Caco-2 (cell line): ENCODE results near the gene TSPAN9. TPM values are rescaled to one million over a fixed set of nuclear protein-coding genes. Genes with fewer than 3 reads are reported as not detected.

Experiments
- BruUV-seq: library from RNA; stranded (reverse); fragments of 400-500 nt; replicated peaks from 2 replicates; lab custom pipeline; 2021; lab: Mats Ljungman, UMichigan
- CTCF ChIA-PET: fragments of 300-600 bp; sonication (Branson Sonifier 250); formaldehyde crosslinking; loops from one replicate; lab custom pipeline; 2022; ENCODE audit warnings: antibody characterized with exemption; lab: Charles Lee
- POLR2A ChIA-PET: fragments of 300-600 bp; sonication (Branson Sonifier 250); formaldehyde crosslinking; loops from one replicate; lab custom pipeline; 2022; ENCODE audit warnings: antibody characterized with exemption; lab: Charles Lee
- DNase-seq, 2 experiments: peaks; one replicate each; pipeline versions ENCODE4 v3.0.0 to v3.0.0-alpha.2; 2020 to 2022
- H3K27me3 ChIP-seq: replicated peaks from 2 replicates; pipeline ENCODE4 v1.6.0; 2011; ENCODE audit warnings: low read length; ENCODE audit not compliant: control insufficient read depth, insufficient read depth
- H3K36me3 ChIP-seq: 2 replicates; pipeline ENCODE4 v1.5.1; 2011; ENCODE audit warnings: low read length; ENCODE audit not compliant: control insufficient read depth, insufficient read depth
- H3K4me1 ChIP-seq: fragments of 250-450 bp; sonication (Bioruptor Pico); 2 replicates; pipeline ENCODE4 v1.5.1; 2020; ENCODE audit warnings: mild to moderate bottlenecking
- H3K4me3 ChIP-seq: 2 replicates; pipeline ENCODE4 v1.5.1; 2011; ENCODE audit warnings: low read depth, mild to moderate bottlenecking, control low read depth, low read length
- H3K9me3 ChIP-seq: fragments of 250-450 bp; sonication (Bioruptor Pico); 2 replicates; pipeline ENCODE4 v1.5.1; 2020; ENCODE audit warnings: mild to moderate bottlenecking, moderate library complexity
- H3K27ac Mint-ChIP-seq: one replicate; pipeline ENCODE4 v1.8.0; 2022; ENCODE audit warnings: mixed read lengths; ENCODE audit not compliant: unreplicated experiment
- H3K27me3 Mint-ChIP-seq: one replicate; pipeline ENCODE4 v1.8.0; 2022; ENCODE audit warnings: mixed read lengths; ENCODE audit not compliant: insufficient read depth, unreplicated experiment
- H3K36me3 Mint-ChIP-seq: one replicate; pipeline ENCODE4 v1.8.0; 2022; ENCODE audit warnings: mild to moderate bottlenecking, mixed read lengths; ENCODE audit not compliant: insufficient read depth, unreplicated experiment
- H3K4me1 Mint-ChIP-seq: one replicate; pipeline ENCODE4 v1.8.0; 2022; ENCODE audit warnings: low read depth, mixed read lengths; ENCODE audit not compliant: unreplicated experiment
- H3K4me3 Mint-ChIP-seq: one replicate; pipeline ENCODE4 v1.8.0; 2022; ENCODE audit warnings: mild to moderate bottlenecking, moderate library complexity, mixed read lengths; ENCODE audit not compliant: unreplicated experiment
- H3K9me3 Mint-ChIP-seq: one replicate; pipeline ENCODE4 v1.8.0; 2022; ENCODE audit warnings: mixed read lengths; ENCODE audit not compliant: unreplicated experiment
- intact Hi-C: fragments of 100-400 bp; cut with micrococcal nuclease; formaldehyde crosslinking; loops from one replicate; pipeline ENCODE4 v1.10.0; 2022; ENCODE audit not compliant: unreplicated experiment
- total RNA-seq: library from RNA; stranded (reverse); gene quantifications from 2 replicates; pipeline ENCODE4 v1.2.3, GENCODE V29; 2022
- TF ChIP-seq, protein P1 (sequence below), 2 experiments: fragments of 200-600 bp in 1 of 2; IDR thresholded peaks; 1 replicate in 1 of 2; 2 replicates in 1 of 2; pipeline versions ENCODE4 v1.5.1 to v1.8.0; 2011 to 2022; ENCODE audit warnings: antibody characterized with exemption in 1 of 2, control low read depth in 1 of 2, inconsistent platforms in 1 of 2, low read depth in 1 of 2, low read length in 1 of 2, mild to moderate bottlenecking in 1 of 2, moderate library complexity in 1 of 2; ENCODE audit not compliant: insufficient read depth in 1 of 2, severe bottlenecking in 1 of 2, unreplicated experiment in 1 of 2

Gene TSPAN9
- total RNA-seq, 1 experiment from 2014 or later = 49.1 TPM

DNA sequence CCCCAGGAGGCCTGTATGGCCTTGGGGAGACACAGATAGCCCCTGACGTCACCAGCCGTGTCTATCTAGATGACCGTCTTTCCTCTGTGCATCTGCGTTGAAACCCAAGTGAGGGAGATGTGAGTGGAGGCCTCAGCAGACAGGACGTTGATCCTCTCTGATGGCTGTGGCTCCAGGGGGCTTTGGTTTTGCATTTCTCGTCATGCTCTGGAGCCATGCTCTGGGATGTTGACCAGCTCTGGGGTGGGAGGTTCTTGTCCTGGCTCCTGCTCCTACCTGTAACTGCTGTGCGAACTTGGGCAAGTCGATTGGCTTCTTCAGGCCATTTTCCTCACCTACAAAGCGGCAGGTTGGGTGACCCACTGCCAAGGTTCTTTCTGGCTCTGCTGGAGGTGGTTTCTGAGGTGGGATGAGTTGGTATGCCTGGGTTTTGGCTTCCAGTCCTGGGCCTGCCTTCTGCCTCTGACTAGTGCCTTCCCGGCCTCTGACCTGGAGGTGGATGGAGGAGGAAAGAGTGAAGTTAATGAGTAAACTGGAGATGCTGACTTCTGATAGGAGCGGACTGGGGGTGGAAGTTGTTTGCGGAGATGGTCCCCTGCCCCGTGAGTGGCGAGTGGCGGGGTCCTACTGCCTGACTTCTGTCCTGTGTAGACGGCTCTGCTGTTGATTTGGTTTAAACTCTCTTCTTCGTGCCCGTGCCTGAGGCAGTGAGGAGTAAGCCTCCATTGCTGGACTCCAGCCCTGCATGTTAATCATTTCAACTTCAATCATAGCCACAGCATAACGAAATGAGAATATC, 8.4 kb downstream of the TSPAN9 start:
- no peaks in the 10 kb centered on the region for H3K9me3 ChIP-seq
- intact Hi-C loops = no loop called here
- H3K4me3 Mint-ChIP-seq = peak overlapping the region; percentile 34
- no peaks in the 10 kb centered on the region for H3K36me3 ChIP-seq
- BruUV-seq = no TSS peak
- H3K27ac Mint-ChIP-seq = peak overlapping the region; percentile 74
- POLR2A ChIA-PET = no interaction called here
- no peaks in the 10 kb centered on the region for H3K9me3 Mint-ChIP-seq
- no peaks in the 10 kb centered on the region for H3K27me3 ChIP-seq
- CTCF ChIA-PET = interaction anchor here (1.0 to 1.2 kb wide), 2 partner anchors 12 to 44 kb away, joined by 3 to 4 read pairs; no protein-coding TSS in a partner anchor
- TF ChIP-seq, protein P1, sequence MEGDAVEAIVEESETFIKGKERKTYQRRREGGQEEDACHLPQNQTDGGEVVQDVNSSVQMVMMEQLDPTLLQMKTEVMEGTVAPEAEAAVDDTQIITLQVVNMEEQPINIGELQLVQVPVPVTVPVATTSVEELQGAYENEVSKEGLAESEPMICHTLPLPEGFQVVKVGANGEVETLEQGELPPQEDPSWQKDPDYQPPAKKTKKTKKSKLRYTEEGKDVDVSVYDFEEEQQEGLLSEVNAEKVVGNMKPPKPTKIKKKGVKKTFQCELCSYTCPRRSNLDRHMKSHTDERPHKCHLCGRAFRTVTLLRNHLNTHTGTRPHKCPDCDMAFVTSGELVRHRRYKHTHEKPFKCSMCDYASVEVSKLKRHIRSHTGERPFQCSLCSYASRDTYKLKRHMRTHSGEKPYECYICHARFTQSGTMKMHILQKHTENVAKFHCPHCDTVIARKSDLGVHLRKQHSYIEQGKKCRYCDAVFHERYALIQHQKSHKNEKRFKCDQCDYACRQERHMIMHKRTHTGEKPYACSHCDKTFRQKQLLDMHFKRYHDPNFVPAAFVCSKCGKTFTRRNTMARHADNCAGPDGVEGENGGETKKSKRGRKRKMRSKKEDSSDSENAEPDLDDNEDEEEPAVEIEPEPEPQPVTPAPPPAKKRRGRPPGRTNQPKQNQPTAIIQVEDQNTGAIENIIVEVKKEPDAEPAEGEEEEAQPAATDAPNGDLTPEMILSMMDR (IDR thresholded peaks at IDR 0.05; ENCODE audit: insufficient read depth in 1 of 2, low read depth in 1 of 2, low read length in 1 of 2, severe bottlenecking in 1 of 2, unreplicated experiment in 1 of 2) = no peak
- DNase-seq = peak; percentile 64 to 73
- H3K36me3 Mint-ChIP-seq = no peaks in the 10 kb centered on the region
- H3K27me3 Mint-ChIP-seq = no peaks in the 10 kb centered on the region
- no peak overlapping the region for H3K4me3 ChIP-seq
- H3K4me1 ChIP-seq = peaks cover 66% of the 10 kb centered on the region
- H3K4me1 Mint-ChIP-seq = peaks cover 46% of the 10 kb centered on the region

GRCh38 chr12:3086211-3086610, 9.0 kb downstream of the TSPAN9 start:
- ChIA-PET POLR2A (no interaction called here), CTCF (interaction anchor here (1.0 kb wide), 2 partner anchors 45 to 49 kb away, joined by 4 read pairs; no protein-coding TSS in a partner anchor)
- peak overlapping the region; percentile 34 for H3K4me3 Mint-ChIP-seq
- no peaks in the 10 kb centered on the region for H3K9me3 Mint-ChIP-seq
- peaks cover 40% of the 10 kb centered on the region for H3K4me1 Mint-ChIP-seq
- H3K36me3 Mint-ChIP-seq = no peaks in the 10 kb centered on the region
- peak overlapping the region; percentile 74 for H3K27ac Mint-ChIP-seq
- TF ChIP-seq, protein P1 (IDR thresholded peaks at IDR 0.05; ENCODE audit: insufficient read depth in 1 of 2, low read depth in 1 of 2, low read length in 1 of 2, severe bottlenecking in 1 of 2, unreplicated experiment in 1 of 2) = no peak
- Histone ChIP-seq H3K36me3 (no peaks in the 10 kb centered on the region), H3K4me3 (no peak overlapping the region), H3K27me3 (no peaks in the 10 kb centered on the region), H3K9me3 (no peaks in the 10 kb centered on the region), H3K4me1 (peaks cover 59% of the 10 kb centered on the region)
- intact Hi-C loops = no loop called here
- no peaks in the 10 kb centered on the region for H3K27me3 Mint-ChIP-seq
- BruUV-seq = no TSS peak
- DNase-seq = no peak

- H3K9me3 Mint-ChIP-seq = no peaks in the 10 kb centered on the region
- DNase-seq = peak in 1 of 2 experiments; percentile 33
- intact Hi-C loops = no loop called here
- no TSS peak for BruUV-seq
- no peaks in the 10 kb centered on the region for H3K36me3 Mint-ChIP-seq
- TF ChIP-seq, protein P1 (IDR thresholded peaks at IDR 0.05; ENCODE audit: insufficient read depth in 1 of 2, low read depth in 1 of 2, low read length in 1 of 2, severe bottlenecking in 1 of 2, unreplicated experiment in 1 of 2) = no peak
- no peaks in the 10 kb centered on the region for H3K9me3 ChIP-seq
- no peak overlapping the region for H3K4me3 Mint-ChIP-seq
- H3K27me3 ChIP-seq = no peaks in the 10 kb centered on the region
- no peaks in the 10 kb centered on the region for H3K27me3 Mint-ChIP-seq
- ChIA-PET POLR2A (no interaction called here), CTCF (interaction anchor here (0.6 to 1.0 kb wide), 4 partner anchors 14 to 122 kb away, joined by 3 to 4 read pairs (median 4); no protein-coding TSS in a partner anchor)
- peaks cover 34% of the 10 kb centered on the region for H3K4me1 Mint-ChIP-seq
- peaks cover 53% of the 10 kb centered on the region for H3K4me1 ChIP-seq
- H3K27ac Mint-ChIP-seq = no peak overlapping the region
- H3K4me3 ChIP-seq = no peak overlapping the region
- H3K36me3 ChIP-seq = no peaks in the 10 kb centered on the region
Measured at GRCh38 chr12:3086729-3087323, 9.6 kb downstream of the TSPAN9 start.
